Colonic mucosa (tissue), 4 donors: Measurements from ENCODE around the gene SFXN1. TPM values are rescaled to one million over a fixed set of nuclear protein-coding genes. Genes with fewer than 3 reads are reported as not detected.

Experiments
- DNase-seq: peaks from one replicate; pipeline ENCODE4 v3.0.0-alpha.2; 2020
- H3K27ac ChIP-seq: fragments of 200-600 bp; one replicate; pipeline ENCODE4 v1.8.0; 2021
- H3K27me3 ChIP-seq: fragments of 200-600 bp; one replicate; pipeline ENCODE4 v1.8.0; 2021
- H3K36me3 ChIP-seq: fragments of 200-600 bp; one replicate; pipeline ENCODE4 v1.8.0; 2021
- H3K4me1 ChIP-seq: fragments of 200-600 bp; one replicate; pipeline ENCODE4 v1.8.0; 2021; ENCODE audit warnings: mild to moderate bottlenecking
- H3K4me3 ChIP-seq: fragments of 200-600 bp; one replicate; pipeline ENCODE4 v1.8.0; 2021
- H3K9ac ChIP-seq, 2 donors: one replicate each; pipeline ENCODE4 v1.7.0; 2013; ENCODE audit warnings: control low read depth in 2 of 2, low read depth in 2 of 2, low read length in 2 of 2
- H3K9me3 ChIP-seq: fragments of 200-600 bp; one replicate; pipeline ENCODE4 v1.8.0; 2021
- intact Hi-C: fragments of 100-400 bp; cut with DNase I; formaldehyde crosslinking; loops from one replicate; pipeline ENCODE4 v1.14.1; 2022
- total RNA-seq, 2 donors: library from RNA; stranded (reverse); fragmentation: NEBNext Ultra II Directional in 1 of 2; extraction: Animal tissue kit (Norgen Biotek cat#: 25700) in 1 of 2; gene quantifications; one replicate each; pipeline ENCODE4 v1.2.1, GENCODE V29; 2021
- TF ChIP-seq, protein P1 (sequence below): fragments of 200-600 bp; IDR thresholded peaks from one replicate; pipeline ENCODE4 v1.8.0; 2022; ENCODE audit warnings: antibody characterized with exemption, mild to moderate bottlenecking
- donor health status: healthy.
- donor health status: DM: no; HTN: no; CAD: no.
- donor health status: DM: no; HTN: no; CAD: no.

SFXN1 gene
- total RNA-seq, 2 donors from 2014 or later = 71.9 to 95.7 TPM

DNA sequence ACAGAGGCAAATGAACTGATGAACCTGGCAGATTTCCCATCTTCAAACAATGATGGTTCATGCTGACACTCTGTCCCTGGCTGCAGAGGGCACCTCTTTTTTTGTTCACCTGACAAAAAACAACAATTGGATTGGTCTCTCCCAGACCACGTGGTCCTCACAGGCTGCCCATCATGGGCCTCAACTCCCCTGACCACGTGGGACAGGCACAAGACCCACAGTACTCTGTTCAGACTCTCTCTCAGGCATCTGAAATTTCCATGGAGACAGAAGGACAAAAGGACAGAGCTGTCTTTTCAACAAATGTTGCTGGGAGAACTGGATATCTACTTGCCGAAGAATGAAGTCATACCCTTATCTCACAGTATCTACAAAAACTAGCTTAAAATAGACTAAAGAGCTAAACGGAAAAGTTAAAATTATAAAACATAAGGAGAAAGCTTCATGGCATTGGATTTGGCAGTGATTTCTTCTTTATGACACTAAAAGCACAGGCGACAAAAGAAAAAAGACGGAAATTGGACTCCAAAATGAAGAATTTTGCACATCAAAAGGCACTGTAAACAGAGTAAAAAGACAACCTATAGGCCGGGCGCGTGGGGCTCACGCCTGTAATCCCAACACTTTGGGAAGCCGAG, 22.1 kb upstream of the SFXN1 start:
- H3K9ac ChIP-seq = no peak overlapping the region
- H3K27ac ChIP-seq = no peak overlapping the region
- intact Hi-C loops = no loop called here
- TF ChIP-seq, protein P1, sequence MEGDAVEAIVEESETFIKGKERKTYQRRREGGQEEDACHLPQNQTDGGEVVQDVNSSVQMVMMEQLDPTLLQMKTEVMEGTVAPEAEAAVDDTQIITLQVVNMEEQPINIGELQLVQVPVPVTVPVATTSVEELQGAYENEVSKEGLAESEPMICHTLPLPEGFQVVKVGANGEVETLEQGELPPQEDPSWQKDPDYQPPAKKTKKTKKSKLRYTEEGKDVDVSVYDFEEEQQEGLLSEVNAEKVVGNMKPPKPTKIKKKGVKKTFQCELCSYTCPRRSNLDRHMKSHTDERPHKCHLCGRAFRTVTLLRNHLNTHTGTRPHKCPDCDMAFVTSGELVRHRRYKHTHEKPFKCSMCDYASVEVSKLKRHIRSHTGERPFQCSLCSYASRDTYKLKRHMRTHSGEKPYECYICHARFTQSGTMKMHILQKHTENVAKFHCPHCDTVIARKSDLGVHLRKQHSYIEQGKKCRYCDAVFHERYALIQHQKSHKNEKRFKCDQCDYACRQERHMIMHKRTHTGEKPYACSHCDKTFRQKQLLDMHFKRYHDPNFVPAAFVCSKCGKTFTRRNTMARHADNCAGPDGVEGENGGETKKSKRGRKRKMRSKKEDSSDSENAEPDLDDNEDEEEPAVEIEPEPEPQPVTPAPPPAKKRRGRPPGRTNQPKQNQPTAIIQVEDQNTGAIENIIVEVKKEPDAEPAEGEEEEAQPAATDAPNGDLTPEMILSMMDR = no peak
- no peak overlapping the region for H3K4me3 ChIP-seq
- no peaks in the 10 kb centered on the region for H3K27me3 ChIP-seq
- DNase-seq = no peak
- H3K4me1 ChIP-seq = no peaks in the 10 kb centered on the region
- H3K9me3 ChIP-seq = no peaks in the 10 kb centered on the region
- H3K36me3 ChIP-seq = no peaks in the 10 kb centered on the region

DNA sequence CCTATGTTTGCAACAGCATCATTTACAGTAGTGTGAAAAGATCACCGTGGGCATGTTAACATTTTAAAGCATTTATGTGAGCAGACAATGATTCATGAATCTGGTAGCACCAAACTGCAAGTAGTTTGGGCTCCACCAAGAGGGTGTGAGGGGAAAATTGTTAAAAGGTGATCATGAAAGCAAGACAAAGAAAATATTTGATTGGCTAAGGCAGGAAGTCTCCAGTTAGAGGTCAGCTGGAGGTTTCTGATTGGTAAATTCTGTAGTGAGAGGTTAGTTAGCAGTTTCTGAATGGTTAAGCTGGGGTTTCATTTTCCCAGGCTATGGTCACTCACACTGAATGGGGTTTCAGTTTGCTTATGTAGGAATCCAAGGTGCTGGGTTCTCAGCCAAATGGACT, 20.9 kb upstream of the SFXN1 start:
- Histone ChIP-seq H3K4me3 (no peak overlapping the region), H3K27ac (no peak overlapping the region), H3K9me3 (no peaks in the 10 kb centered on the region), H3K4me1 (no peaks in the 10 kb centered on the region), H3K27me3 (no peaks in the 10 kb centered on the region), H3K36me3 (no peaks in the 10 kb centered on the region), H3K9ac (no peak overlapping the region)
- intact Hi-C loops = no loop called here
- TF ChIP-seq, protein P1 = no peak
- DNase-seq = no peak

DNA sequence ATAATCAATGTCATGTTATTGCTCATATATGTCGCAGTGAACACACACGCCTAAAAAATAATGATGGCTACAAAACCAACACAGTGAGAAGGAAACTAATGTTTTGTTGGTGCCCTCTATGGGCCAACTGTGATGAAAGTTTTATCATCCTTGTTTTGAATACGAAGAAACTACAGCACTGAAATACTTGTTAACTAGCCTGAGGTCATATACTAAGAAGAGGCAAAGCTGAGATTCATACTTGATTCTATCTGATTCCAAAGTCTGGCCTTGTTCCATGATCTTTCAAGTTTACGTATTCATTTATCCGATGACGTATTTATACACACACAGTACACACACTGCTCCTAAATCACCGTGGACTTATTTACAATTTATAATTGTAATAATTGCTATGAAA, 18.2 kb upstream of the SFXN1 start:
- no peak for DNase-seq
- intact Hi-C loops = loop anchor here (5.0 kb wide), 1 partner anchor 508 kb away; no protein-coding TSS in a partner anchor
- Histone ChIP-seq H3K9ac (no peak overlapping the region), H3K9me3 (no peaks in the 10 kb centered on the region), H3K27me3 (no peaks in the 10 kb centered on the region), H3K27ac (no peak overlapping the region), H3K4me3 (no peak overlapping the region), H3K4me1 (no peaks in the 10 kb centered on the region), H3K36me3 (no peaks in the 10 kb centered on the region)
- TF ChIP-seq, protein P1 = peak; percentile 12

DNA sequence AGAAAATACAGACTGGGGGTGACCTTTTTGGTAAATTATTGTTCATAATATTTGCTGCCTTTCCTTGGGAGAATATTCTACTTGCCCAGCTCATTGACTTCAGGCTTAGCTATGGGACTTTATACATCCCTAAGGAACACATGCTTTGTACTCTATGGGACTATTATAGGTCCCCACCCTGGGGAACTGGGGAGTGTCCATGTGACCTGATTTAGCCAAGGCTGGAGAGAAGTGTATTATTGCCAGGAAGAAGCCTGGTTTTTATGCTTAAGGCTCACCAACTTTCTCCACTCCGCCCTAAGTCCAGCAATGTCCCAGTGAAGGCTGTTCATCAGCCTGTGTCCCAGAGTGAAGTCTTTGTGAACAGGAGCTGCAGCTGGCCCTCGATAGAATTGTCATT, 17.8 kb upstream of the SFXN1 start:
- Histone ChIP-seq H3K27me3 (no peaks in the 10 kb centered on the region), H3K9ac (no peak overlapping the region), H3K27ac (no peak overlapping the region), H3K9me3 (no peaks in the 10 kb centered on the region), H3K4me3 (no peak overlapping the region), H3K4me1 (no peaks in the 10 kb centered on the region), H3K36me3 (no peaks in the 10 kb centered on the region)
- intact Hi-C loops = loop anchor here (5.0 kb wide), 1 partner anchor 508 kb away; no protein-coding TSS in a partner anchor
- DNase-seq = no peak
- TF ChIP-seq, protein P1 = no peak

DNA sequence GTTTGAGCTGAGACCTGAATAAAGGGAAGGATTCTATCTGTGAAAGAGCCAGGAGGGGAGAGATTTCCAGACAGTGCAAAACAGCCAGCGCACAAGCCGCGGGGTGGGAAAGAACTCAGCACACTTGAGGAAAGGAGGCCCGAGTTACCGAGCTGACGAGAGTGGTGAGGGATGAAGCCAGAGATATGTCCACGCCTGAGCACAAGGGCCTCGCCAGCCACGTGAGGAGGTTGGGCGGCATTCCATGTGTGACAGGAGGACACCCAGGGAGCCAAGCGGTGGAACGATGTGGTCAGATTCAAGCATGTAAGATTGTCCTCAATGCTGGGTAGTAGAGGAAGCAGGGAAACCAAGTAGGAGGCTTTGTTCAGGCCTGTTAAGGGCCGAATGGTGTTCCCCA, 17.0 kb upstream of the SFXN1 start:
- Histone ChIP-seq H3K4me3 (no peak overlapping the region), H3K27ac (no peak overlapping the region), H3K36me3 (no peaks in the 10 kb centered on the region), H3K9me3 (no peaks in the 10 kb centered on the region), H3K27me3 (no peaks in the 10 kb centered on the region), H3K9ac (no peak overlapping the region), H3K4me1 (no peaks in the 10 kb centered on the region)
- no peak for DNase-seq
- TF ChIP-seq, protein P1 = no peak
- intact Hi-C loops = loop anchor here (5.0 kb wide), 1 partner anchor 509 kb away; no protein-coding TSS in a partner anchor
